Stomach (tissue), 4 donors: ENCODE results near the gene CBR3.

ENCODE experiments used
- EP300 ChIP-seq: sonication (generic); formaldehyde crosslinking; IDR thresholded peaks from one replicate; pipeline ENCODE4 v1.6.1; 2017; ENCODE audit warnings: antibody characterized with exemption
- POLR2AphosphoS5 ChIP-seq, 3 donors: sonication (generic); formaldehyde crosslinking; IDR thresholded peaks; one replicate each; pipeline ENCODE4 v1.6.1; 2016; ENCODE audit warnings: antibody characterized with exemption in 3 of 3

- TF ChIP-seq POLR2AphosphoS5 (IDR thresholded peaks at IDR 0.05) (no peak), EP300 (no peak)
Observed at GRCh38 chr21:36124395-36124794, 10.5 kb upstream of the CBR3 start.
